Measurements from ENCODE around the gene SERPINB6.

DNA sequence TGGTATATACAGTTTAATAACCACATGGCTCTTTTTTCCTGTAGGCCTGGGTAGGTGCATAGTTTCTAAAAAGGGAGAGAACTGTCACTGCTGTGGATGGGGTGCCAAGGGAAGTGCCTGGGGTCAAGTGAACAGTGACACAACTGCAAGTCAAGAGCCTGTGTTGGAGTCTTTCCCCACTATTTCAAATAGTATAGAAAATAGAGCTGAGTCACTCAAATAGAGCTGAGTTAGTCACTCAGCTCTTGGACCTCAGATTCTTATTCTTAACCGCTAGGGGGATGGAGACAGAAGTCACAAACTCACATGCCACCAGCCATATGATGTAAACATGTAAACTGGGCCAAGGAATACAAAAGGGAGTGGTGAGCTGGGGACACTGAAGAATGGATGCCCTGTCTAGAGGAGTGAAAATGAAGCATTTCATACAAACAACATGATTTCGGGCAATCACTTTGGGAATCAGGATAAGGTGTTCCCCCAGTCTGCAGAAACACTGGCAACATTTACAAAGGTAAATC is 30.5 kb upstream of the SERPINB6 start:
- TF ChIP-seq POLR2A (IDR thresholded peaks at IDR 0.05; ENCODE audit: low read depth, low read length), result no peak
- no peak for TF ChIP-seq POLR2AphosphoS5 (IDR thresholded peaks at IDR 0.05; ENCODE audit: low read depth, low read length)
